ENCODE data around the gene KRT82. TPM values are rescaled to one million over a fixed set of nuclear protein-coding genes. Genes with fewer than 3 reads are reported as not detected.

KRT82 gene
- polyA plus RNA-seq, 1 of the 3 experiments (the other 2 are of a cell fraction): not detected

GRCh38 chr12:52455821-52456220 is 49.7 kb upstream of the KRT82 start (continued):
- TF ChIP-seq ELF1 (IDR thresholded peaks at IDR 0.05) (no peak), YY1 (IDR thresholded peaks at IDR 0.05; ENCODE audit: low read depth) (no peak), EP300 (IDR thresholded peaks at IDR 0.05; ENCODE audit: borderline replicate concordance in 1 of 2, low read depth in 1 of 2, low read length in 1 of 2) (no peak), MXI1 (IDR thresholded peaks at IDR 0.05; ENCODE audit: low read depth, low read length) (no peak), EZH2phosphoT487 (IDR thresholded peaks at IDR 0.05; ENCODE audit: borderline replicate concordance, low read depth) (no peak), SMC3 (IDR thresholded peaks at IDR 0.05; ENCODE audit: low read depth, low read length) (no peak), NFIC (IDR thresholded peaks at IDR 0.05; ENCODE audit: borderline replicate concordance) (no peak)

- Histone ChIP-seq H3K27me3 (ENCODE audit: insufficient read depth) (peaks cover 15% of the 10 kb centered on the region), H2AFZ (ENCODE audit: low read depth) (no peak overlapping the region), H4K20me1 (ENCODE audit: insufficient read depth) (no peaks in the 10 kb centered on the region), H3K79me2 (ENCODE audit: insufficient read depth) (no peaks in the 10 kb centered on the region), H3K36me3 (replicated peaks in 1 of 2; ENCODE audit: control insufficient read depth in 1 of 2, insufficient read depth in 2 of 2, low read length in 1 of 2) (no peaks in the 10 kb centered on the region), H3K9me3 (no peaks in the 10 kb centered on the region), H3K27ac (ENCODE audit: low read depth in 2 of 2, low read length in 1 of 2) (no peak overlapping the region), H3K4me1 (ENCODE audit: control insufficient read depth in 1 of 2, insufficient read depth in 2 of 2, low read depth in 1 of 2, low read length in 1 of 2) (no peaks in the 10 kb centered on the region), H3K4me3 (ENCODE audit: low read depth in 2 of 2, low read length in 1 of 2) (no peak overlapping the region), H3K4me2 (no peak overlapping the region), H3K9me2 (no peaks in the 10 kb centered on the region), H3K9ac (no peak overlapping the region), H3F3A (replicated peaks; ENCODE audit: insufficient read depth) (no peaks in the 10 kb centered on the region)
- CTCF ChIA-PET: no interaction called here
- POLR2A ChIA-PET: no interaction called here
- WGBS (ENCODE audit: low lambda C conversion rate): 17% methylated on average over 3 of the region's 3 CpGs
- no peak for DNase-seq
- TF ChIP-seq EP300 (IDR thresholded peaks at IDR 0.05; ENCODE audit: borderline replicate concordance in 1 of 2, low read depth in 1 of 2, low read length in 1 of 2) (no peak), GATA2 (CRISPR knock-in tag; IDR thresholded peaks at IDR 0.05) (no peak), FOXJ3 (CRISPR knock-in tag; IDR thresholded peaks at IDR 0.05) (no peak)
- TF ChIP-seq, protein P1, sequence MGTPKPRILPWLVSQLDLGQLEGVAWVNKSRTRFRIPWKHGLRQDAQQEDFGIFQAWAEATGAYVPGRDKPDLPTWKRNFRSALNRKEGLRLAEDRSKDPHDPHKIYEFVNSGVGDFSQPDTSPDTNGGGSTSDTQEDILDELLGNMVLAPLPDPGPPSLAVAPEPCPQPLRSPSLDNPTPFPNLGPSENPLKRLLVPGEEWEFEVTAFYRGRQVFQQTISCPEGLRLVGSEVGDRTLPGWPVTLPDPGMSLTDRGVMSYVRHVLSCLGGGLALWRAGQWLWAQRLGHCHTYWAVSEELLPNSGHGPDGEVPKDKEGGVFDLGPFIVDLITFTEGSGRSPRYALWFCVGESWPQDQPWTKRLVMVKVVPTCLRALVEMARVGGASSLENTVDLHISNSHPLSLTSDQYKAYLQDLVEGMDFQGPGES (IDR thresholded peaks at IDR 0.05; ENCODE audit: low read depth, low read length): no peak
Measured at GRCh38 chr12:52454411-52455201, 48.5 kb upstream of the KRT82 start.

GRCh38 chr12:52452101-52452500 is 46.0 kb upstream of the KRT82 start, which contains the start of gene KRT6B:
KRT6B (minus strand) TSS chr12:52452146; CDS start chr12:52452078, 68 bp downstream.
- ChIA-PET POLR2A (no interaction called here), CTCF (no interaction called here)
- no peak within 1 kb of the TSS for H3K27ac ChIP-seq (ENCODE audit: low read depth in 2 of 2, low read length in 1 of 2)
- TF ChIP-seq RCOR1 (IDR thresholded peaks at IDR 0.05; ENCODE audit: low read length): no peak
- no peak for TF ChIP-seq JUND (IDR thresholded peaks at IDR 0.05)
- TF ChIP-seq YY1 (IDR thresholded peaks at IDR 0.05; ENCODE audit: low read depth): no peak
- TF ChIP-seq, protein P2, sequence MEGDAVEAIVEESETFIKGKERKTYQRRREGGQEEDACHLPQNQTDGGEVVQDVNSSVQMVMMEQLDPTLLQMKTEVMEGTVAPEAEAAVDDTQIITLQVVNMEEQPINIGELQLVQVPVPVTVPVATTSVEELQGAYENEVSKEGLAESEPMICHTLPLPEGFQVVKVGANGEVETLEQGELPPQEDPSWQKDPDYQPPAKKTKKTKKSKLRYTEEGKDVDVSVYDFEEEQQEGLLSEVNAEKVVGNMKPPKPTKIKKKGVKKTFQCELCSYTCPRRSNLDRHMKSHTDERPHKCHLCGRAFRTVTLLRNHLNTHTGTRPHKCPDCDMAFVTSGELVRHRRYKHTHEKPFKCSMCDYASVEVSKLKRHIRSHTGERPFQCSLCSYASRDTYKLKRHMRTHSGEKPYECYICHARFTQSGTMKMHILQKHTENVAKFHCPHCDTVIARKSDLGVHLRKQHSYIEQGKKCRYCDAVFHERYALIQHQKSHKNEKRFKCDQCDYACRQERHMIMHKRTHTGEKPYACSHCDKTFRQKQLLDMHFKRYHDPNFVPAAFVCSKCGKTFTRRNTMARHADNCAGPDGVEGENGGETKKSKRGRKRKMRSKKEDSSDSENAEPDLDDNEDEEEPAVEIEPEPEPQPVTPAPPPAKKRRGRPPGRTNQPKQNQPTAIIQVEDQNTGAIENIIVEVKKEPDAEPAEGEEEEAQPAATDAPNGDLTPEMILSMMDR (IDR thresholded peaks at IDR 0.05): no peak
- TF ChIP-seq TCF12 (IDR thresholded peaks at IDR 0.05): no peak
- no peak for TF ChIP-seq MAX (IDR thresholded peaks at IDR 0.05; ENCODE audit: low read depth)
- no peak for TF ChIP-seq FOXM1 (IDR thresholded peaks at IDR 0.05; ENCODE audit: low read depth)
- TF ChIP-seq RFX5 (IDR thresholded peaks at IDR 0.05; ENCODE audit: low read length): no peak
- no peak for TF ChIP-seq ELF1 (IDR thresholded peaks at IDR 0.05)
- TF ChIP-seq GATA2 (CRISPR knock-in tag; IDR thresholded peaks at IDR 0.05): no peak
- no peak for TF ChIP-seq EZH2phosphoT487 (IDR thresholded peaks at IDR 0.05; ENCODE audit: borderline replicate concordance, low read depth)
- TF ChIP-seq RAD21 (IDR thresholded peaks at IDR 0.05; ENCODE audit: low read length): no peak
- no peak for TF ChIP-seq EP300 (IDR thresholded peaks at IDR 0.05; ENCODE audit: borderline replicate concordance in 1 of 2, low read depth in 1 of 2, low read length in 1 of 2)
- TF ChIP-seq GABPA (IDR thresholded peaks at IDR 0.05; ENCODE audit: low read depth): no peak
- TF ChIP-seq, protein P3, sequence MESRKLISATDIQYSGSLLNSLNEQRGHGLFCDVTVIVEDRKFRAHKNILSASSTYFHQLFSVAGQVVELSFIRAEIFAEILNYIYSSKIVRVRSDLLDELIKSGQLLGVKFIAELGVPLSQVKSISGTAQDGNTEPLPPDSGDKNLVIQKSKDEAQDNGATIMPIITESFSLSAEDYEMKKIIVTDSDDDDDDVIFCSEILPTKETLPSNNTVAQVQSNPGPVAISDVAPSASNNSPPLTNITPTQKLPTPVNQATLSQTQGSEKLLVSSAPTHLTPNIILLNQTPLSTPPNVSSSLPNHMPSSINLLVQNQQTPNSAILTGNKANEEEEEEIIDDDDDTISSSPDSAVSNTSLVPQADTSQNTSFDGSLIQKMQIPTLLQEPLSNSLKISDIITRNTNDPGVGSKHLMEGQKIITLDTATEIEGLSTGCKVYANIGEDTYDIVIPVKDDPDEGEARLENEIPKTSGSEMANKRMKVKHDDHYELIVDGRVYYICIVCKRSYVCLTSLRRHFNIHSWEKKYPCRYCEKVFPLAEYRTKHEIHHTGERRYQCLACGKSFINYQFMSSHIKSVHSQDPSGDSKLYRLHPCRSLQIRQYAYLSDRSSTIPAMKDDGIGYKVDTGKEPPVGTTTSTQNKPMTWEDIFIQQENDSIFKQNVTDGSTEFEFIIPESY (IDR thresholded peaks at IDR 0.05; ENCODE audit: borderline replicate concordance, low read depth): no peak
- TF ChIP-seq POLR2AphosphoS5 (IDR thresholded peaks at IDR 0.05; ENCODE audit: low read depth, low read length): no peak
- no peak for TF ChIP-seq CHD2 (IDR thresholded peaks at IDR 0.05; ENCODE audit: low read length, partially characterized antibody)
- H3K9me3 ChIP-seq: no peaks in the 10 kb centered on the region
- H2AFZ ChIP-seq (ENCODE audit: low read depth): no peak within 1 kb of the TSS
- H3K4me3 ChIP-seq (ENCODE audit: low read depth in 2 of 2, low read length in 1 of 2): no peak within 1 kb of the TSS
- H3K79me2 ChIP-seq (ENCODE audit: insufficient read depth): no peaks in the 10 kb centered on the region
- H3F3A ChIP-seq (replicated peaks; ENCODE audit: insufficient read depth): no peaks in the 10 kb centered on the region
- H3K36me3 ChIP-seq (replicated peaks in 1 of 2; ENCODE audit: control insufficient read depth in 1 of 2, insufficient read depth in 2 of 2, low read length in 1 of 2): no peaks in the 10 kb centered on the region
- peaks cover 26% of the 10 kb centered on the region for H3K27me3 ChIP-seq (ENCODE audit: insufficient read depth)
- no peak for DNase-seq
- H3K4me2 ChIP-seq: no peak within 1 kb of the TSS
- H3K9ac ChIP-seq: no peak within 1 kb of the TSS
- no peaks in the 10 kb centered on the region for H3K9me2 ChIP-seq
- no peaks in the 10 kb centered on the region for H3K4me1 ChIP-seq (ENCODE audit: control insufficient read depth in 1 of 2, insufficient read depth in 2 of 2, low read depth in 1 of 2, low read length in 1 of 2)
- H4K20me1 ChIP-seq (ENCODE audit: insufficient read depth): no peaks in the 10 kb centered on the region
- 42% methylated on average over 6 of the region's 6 CpGs for WGBS (ENCODE audit: low lambda C conversion rate)

Measured in SK-N-SH (cell line).